ENCODE measurements around the gene ALPP. TPM values are rescaled to one million over a fixed set of nuclear protein-coding genes. Genes with fewer than 3 reads are reported as not detected.

ALPP gene
- total and polyA plus RNA-seq, 7 donors, result not detected

GRCh38 chr2:232386740-232387450 lies 8.3 kb downstream of the ALPP start:
- H3K27ac ChIP-seq, result no peak overlapping the region
- TF ChIP-seq CTCF (IDR thresholded peaks at IDR 0.05), result no peak
- no peaks in the 10 kb centered on the region for H3K9me3 ChIP-seq
- H3K36me3 ChIP-seq (ENCODE audit: insufficient read depth in 1 of 2, low read depth in 1 of 2), result no peaks in the 10 kb centered on the region
- intact Hi-C loops (cut with DNase I), result no loop called here
- H3K4me1 ChIP-seq, result no peaks in the 10 kb centered on the region
- no peak for DNase-seq
- WGBS, 3 donors, result 4 to 10% (median 10%) methylated on average over 65 to 75 of the region's 75 CpGs
- peaks cover 0 to 86% (median 14%) of the 10 kb centered on the region in 3 donors for H3K27me3 ChIP-seq (ENCODE audit: insufficient read depth in 3 of 3, low read length in 2 of 3)
- H3K4me3 ChIP-seq, result no peak overlapping the region
- ATAC-seq, result peak in 1 of 4 donors; percentile 47

GRCh38 chr2:232387451-232388171 lies 9.1 kb downstream of the ALPP start:
- 3 to 6% (median 3%) methylated on average over 42 to 50 of the region's 50 CpGs for WGBS, 3 donors
- no peak overlapping the region for H3K27ac ChIP-seq
- ATAC-seq (no peak), DNase-seq (no peak)
- intact Hi-C loops (cut with DNase I), result no loop called here
- H3K4me1 ChIP-seq, result no peaks in the 10 kb centered on the region
- no peaks in the 10 kb centered on the region for H3K36me3 ChIP-seq (ENCODE audit: insufficient read depth in 1 of 2, low read depth in 1 of 2)
- H3K27me3 ChIP-seq (ENCODE audit: insufficient read depth in 3 of 3, low read length in 2 of 3), result peaks cover 0 to 78% (median 14%) of the 10 kb centered on the region in 3 donors
- no peak for TF ChIP-seq CTCF (IDR thresholded peaks at IDR 0.05)
- no peak overlapping the region for H3K4me3 ChIP-seq
- no peaks in the 10 kb centered on the region for H3K9me3 ChIP-seq

GRCh38 chr2:232388324-232388891 lies 9.9 kb downstream of the ALPP start:
- no peak overlapping the region for H3K4me3 ChIP-seq
- H3K9me3 ChIP-seq, result no peaks in the 10 kb centered on the region
- no peaks in the 10 kb centered on the region for H3K4me1 ChIP-seq
- ATAC-seq (no peak), DNase-seq (no peak)
- H3K27ac ChIP-seq, result no peak overlapping the region
- TF ChIP-seq CTCF (IDR thresholded peaks at IDR 0.05), result no peak
- intact Hi-C loops (cut with DNase I), result no loop called here
- 6 to 14% (median 7%) methylated on average over 39 to 42 of the region's 42 CpGs for WGBS, 3 donors
- H3K27me3 ChIP-seq (ENCODE audit: insufficient read depth in 3 of 3, low read length in 2 of 3), result peaks cover 0 to 70% (median 10%) of the 10 kb centered on the region in 3 donors
- no peaks in the 10 kb centered on the region for H3K36me3 ChIP-seq (ENCODE audit: insufficient read depth in 1 of 2, low read depth in 1 of 2)

- no peak for TF ChIP-seq CTCF (IDR thresholded peaks at IDR 0.05)
- intact Hi-C loops (cut with DNase I), result no loop called here
- H3K4me3 ChIP-seq, result no peak overlapping the region
- ATAC-seq, result no peak
- peaks cover 0 to 63% (median 8%) of the 10 kb centered on the region in 3 donors for H3K27me3 ChIP-seq (ENCODE audit: insufficient read depth in 3 of 3, low read length in 2 of 3)
- H3K4me1 ChIP-seq, result no peaks in the 10 kb centered on the region
- H3K27ac ChIP-seq, result no peak overlapping the region
- 47 to 50% (median 47%) methylated on average over 6 of the region's 6 CpGs for WGBS, 3 donors
- no peaks in the 10 kb centered on the region for H3K9me3 ChIP-seq
- no peaks in the 10 kb centered on the region for H3K36me3 ChIP-seq (ENCODE audit: insufficient read depth in 1 of 2, low read depth in 1 of 2)
- no peak for DNase-seq
These were observed 10.8 kb downstream of the ALPP start for GRCh38 chr2:232389327-232389726.

Measured in psoas muscle (tissue), 8 donors.